GM21381 (cell line): ENCODE measurements around the gene PTPN2.

Source experiments
- ATAC-seq: cut with Tn5 transposase; IDR thresholded peaks from one replicate; pipeline ENCODE4 v1.9.1; 2021; ENCODE audit warnings: mild to moderate bottlenecking, moderate library complexity; ENCODE audit not compliant: unreplicated experiment

Gene PTPN2

DNA sequence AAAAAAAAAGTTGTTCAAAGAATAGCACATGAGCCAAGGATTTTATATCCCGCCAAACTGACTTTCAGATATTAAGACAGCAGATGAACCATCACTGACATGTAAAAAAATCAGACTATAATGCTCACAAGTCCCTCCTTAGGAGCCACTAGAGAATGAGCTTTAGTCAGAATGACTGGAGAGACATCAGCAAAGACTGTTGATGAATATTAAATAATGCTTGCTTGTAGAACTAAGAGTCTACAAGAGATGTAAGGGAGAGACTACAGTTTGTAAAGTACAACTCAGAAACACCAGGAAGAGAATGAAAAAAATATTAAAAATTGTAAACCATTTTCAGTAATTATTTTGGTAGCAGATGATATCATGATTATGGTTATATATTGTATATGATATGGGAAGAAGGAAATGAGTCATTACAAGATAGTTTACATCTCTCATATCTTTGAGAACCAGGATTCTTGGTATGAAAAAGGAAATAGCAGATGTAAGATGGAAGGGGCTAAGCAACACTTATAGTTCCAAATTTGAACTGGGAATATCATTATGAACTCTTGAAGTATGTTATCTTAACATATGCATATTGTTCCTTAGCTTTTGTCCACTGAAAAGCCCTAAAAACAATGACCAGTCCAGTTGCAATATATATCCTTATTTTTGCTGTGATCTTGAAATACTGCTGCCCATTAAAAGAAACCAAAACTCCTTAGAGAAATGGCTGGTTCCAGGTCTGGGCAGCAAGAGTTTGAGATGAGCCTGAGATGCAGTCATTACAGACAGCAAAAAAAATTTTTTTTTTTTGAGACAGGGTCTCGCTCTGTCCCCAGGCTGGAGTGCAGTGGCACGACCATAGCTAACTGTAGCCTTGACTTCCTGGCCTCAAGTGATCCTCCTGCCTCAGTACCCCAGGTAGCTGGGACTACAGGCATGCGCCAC is 55.7 kb downstream of the PTPN2 start:
- no peak for ATAC-seq

DNA sequence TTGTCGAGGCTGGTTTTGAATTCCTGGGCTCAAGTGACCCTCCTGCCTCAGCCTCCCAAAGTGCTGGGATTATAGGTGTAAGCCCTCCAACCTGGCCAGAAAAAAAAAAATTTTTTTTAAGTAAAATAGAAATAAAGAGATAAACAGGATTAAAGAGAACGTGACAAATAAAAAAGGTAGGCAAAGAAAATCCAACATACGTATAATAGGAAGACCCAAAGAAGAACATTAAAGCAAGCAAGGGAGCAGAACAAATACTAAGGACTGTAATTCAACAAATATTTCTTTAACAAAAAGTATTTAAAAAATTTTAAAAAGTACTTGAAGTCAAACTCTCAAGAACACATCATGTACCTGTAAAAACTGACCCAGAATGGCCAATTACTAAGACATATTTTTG is 56.4 kb downstream of the PTPN2 start:
- ATAC-seq = no peak

DNA sequence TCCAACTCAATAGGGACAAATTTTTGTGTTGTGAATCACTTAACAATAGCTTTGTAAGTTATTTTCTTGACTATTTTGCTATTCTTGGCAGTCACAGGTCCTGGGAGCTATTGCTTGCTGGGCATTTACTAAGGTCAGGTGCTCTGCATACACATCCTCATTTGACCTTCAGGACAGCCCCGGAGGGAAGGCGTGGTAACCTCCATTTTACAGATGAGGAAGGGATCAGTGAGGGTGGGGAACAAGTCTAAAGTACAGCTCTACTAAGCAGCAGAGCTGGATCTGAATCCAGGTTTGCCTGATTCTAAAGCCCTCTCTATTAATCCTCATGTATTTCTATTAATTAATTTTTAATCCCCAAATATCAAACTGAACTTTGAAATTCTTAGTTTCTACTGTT is 58.8 kb downstream of the PTPN2 start:
- ATAC-seq = no peak

DNA sequence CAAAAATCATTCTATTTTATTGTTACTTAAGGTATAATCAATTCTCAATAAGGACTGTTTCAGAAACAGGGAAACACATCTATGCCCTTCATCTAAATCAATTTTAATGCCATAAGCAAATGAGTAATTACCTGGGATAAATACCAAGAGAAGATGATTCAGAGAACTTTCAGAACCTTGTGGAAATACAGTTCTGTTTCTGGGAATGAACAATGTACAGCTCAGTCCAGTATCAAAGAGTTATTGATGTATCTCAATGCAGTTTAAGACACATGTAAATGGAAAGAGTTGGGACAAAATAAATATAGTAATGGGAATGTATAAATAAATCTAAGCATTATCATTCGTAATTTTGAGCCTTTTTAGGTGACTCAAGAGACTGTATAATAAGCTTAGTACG is 60.1 kb downstream of the PTPN2 start:
- no peak for ATAC-seq

DNA sequence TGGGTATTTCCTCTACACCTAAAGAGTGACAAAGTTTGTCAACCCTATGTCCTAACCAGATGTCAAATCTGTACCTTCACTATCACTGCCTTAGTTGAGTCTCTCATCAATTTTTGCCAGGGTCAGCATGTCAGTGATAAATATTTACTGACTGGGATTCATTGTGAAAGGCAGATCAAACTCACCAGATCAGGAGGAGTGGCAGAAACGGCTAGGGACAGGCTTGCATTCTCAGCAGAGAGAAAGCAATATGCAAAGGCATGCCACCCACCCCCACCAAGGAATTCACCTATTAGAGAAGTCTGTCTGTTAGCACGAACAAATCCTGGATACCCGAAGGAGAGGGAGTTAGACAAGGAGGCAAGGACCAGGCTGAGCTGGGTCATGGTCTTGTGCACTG is 62.6 kb downstream of the PTPN2 start:
- no peak for ATAC-seq

DNA sequence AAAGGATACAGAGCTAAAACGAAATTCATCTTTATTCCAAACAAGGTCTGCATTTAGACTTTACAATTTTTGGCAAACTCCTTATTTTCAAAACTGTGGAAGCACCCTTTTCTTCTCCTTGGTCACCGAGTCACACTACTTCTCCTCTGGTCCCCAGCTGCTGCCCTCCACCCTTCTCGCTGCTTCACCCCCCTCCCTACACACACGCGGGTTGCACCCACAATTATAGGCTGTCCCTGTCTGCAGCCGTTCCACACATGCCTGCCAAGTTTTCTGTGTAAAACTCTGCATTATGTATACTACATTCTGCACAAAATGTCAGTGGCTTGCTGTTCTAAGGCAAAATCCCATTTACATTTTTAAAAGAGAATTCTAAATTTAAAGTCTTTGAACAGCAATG is 63.5 kb downstream of the PTPN2 start:
- ATAC-seq = no peak

DNA sequence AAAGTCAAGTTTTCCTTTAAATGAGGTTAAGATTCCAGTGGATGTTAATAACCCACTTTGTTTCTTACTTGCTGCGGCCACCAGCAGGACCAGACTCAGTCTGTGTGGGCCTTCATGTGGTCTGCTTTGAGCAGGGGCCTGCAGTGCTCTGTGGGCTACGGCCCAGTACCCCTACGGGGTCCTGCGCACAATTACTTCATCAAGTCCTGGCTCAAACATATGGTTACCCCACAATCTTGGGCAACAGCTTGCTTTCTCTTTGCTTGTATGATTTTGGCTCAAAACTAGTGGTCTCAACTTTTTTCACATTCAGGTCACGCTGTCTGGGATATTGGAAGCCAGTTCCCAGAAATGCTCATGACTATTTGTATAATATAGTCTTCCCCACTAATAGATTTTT is 64.2 kb downstream of the PTPN2 start:
- no peak for ATAC-seq

DNA sequence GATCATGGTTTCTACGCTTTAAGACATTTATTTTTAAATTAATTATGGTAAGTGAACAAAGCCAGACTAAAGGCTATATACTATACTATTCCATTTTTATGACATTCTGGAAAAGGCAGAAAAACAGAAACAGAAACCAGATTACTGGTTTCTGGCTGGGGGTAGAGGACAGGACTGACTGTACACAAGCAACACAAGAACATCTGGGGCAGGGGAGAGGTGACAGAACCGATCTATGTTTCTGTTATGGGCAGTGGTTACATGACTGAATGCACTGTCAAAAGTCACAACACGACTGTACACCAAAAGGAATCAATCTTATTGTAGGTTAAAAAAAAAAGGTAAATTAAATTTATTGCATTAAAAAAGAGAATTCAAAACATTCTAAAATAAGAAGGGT is 64.7 kb downstream of the PTPN2 start:
- ATAC-seq = peak; percentile 72

DNA sequence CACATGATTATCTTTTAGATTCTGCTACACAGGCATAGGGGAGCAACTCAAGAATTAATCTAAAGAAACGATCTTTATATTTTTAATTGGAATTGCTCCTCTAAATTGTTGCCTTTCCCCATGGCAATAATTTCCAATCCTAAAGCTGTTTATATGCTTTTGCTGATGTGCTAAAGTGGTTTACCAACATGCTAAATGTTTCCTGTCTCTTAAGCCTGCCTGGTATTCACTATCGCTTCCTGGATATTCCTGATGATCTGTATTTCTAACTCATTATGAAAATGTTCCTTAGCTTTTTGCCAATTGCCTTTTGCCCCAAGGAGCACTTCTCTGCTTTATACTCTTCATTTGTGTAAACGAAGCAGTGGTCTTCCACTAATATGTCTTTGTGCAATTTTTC is 65.8 kb downstream of the PTPN2 start:
- ATAC-seq = no peak

DNA sequence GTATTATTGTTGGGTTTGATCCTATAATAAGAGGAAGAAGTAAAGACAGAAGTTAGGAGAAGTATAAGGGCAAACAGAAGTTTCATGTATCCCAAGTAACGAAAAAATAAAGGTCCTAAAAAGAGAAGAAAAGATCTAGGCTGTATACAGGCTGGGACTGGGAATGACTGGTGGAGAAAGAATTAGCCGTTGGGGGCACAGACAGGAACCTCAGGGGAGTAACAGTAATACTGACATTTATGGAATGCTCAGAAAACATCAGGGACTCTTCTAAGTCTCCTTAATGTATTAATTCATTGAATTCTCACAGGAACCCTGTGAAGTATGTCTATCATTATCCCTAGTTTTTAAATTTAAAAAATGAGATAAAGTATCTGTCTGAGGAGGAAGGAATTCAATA is 67.6 kb downstream of the PTPN2 start:
- no peak for ATAC-seq

DNA sequence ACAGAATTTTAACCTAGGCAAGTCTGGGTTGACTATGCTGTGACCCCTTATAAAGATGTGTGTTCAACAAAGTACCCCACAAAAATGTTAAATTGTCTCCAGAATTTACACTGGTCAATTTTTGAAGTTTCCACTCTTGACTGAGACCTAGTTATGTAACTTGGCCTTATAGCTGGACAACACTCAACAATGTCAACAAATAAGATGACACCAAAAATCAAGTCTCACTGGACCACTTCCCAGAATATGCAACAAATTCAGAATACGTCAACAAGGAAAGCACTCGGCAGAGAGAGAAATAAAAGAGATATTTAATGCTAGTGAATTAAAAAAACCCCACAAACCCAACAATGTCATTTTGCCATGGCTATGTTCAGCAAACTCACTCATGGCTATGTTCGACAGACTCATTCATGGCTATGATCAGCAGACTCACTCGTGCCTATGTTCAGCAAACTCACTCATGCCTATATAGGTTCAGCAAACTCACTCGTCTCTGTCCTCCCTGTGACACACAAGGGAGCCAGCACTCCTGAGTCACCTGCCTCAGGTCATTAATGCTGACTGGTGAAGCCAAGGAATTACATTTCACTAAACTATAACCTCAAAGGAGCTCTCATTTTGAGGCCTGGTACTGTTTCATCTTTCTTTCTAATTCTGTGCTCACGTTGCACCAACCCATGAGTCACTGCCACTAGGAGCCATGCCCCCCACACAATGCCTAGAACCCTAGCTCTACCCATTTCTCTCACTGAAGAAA is 72.7 kb downstream of the PTPN2 start:
- ATAC-seq = no peak

DNA sequence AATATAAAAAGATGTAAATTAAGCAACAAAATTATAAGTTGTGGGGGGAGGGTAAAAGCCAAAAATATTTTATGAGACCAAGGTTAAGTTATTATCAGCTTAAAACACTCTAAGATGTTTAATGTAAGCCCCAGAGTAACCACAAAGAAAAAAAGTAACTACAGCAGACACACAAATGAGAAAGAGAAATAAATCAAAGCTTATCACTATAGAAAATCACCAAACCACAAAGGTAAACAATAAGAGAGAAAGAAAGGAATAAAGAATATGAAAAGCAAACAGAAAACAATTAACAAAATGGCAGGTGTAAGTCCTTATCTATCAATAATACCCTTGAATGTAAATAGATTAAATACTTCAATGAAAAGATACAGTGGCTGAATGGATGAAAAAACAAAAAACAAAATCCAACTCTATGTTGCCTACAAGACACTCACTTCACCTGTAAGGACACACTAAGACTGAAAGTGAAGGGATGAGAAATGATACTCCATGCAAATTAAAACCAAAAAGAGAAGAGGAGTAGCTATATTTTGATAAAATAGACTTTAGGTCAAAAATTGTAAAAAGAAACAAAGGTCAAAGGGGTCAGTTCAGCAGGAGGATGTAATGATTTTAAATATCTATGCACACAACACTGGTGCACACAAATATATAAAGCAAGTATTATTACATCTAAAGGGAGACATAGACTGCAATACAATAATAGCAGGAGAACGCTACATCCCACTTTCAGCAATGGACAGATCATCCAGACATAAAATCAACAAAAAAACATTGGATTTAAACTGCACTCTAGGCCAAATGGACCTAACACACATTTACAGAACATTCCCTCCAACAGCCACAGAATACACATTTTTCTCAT is 80.7 kb downstream of the PTPN2 start:
- ATAC-seq = no peak

DNA sequence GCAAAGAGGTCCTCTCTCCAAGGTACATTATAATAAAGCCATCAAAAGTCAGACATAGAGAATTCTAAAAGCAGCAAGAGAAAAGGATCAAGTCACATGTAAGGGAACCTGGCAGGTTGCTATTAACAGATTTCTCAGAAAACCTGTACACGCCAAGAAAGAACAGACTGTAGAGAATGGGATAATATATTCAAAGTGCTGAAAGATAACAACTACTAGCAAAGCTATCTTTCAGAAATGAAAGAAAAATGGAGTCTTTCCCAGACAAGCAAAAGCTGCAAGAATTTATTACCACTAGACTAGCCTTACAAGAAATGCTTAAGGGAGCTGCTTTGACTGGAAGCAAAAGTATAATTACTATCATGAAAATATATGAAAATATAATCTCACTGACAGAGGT is 81.5 kb downstream of the PTPN2 start:
- ATAC-seq = no peak

DNA sequence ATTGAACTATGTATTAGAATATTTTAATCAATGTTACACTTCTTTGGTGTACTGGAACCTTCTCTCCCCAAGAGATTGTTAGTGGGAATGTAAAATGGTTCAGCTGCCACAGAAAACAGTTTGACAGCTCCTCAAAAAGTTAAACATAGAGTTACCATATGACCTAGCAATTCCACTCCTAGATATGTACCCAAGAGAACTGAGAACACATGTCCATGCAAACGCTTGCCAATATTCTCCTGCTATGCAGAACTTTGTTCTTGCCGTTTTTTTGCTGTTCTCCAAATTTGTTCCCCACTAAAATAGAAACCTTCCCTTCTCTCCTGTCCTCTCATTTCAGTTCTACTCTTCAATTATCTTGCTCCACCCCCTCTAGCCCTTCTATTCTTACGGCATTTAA is 87.6 kb downstream of the PTPN2 start:
- no peak for ATAC-seq

DNA sequence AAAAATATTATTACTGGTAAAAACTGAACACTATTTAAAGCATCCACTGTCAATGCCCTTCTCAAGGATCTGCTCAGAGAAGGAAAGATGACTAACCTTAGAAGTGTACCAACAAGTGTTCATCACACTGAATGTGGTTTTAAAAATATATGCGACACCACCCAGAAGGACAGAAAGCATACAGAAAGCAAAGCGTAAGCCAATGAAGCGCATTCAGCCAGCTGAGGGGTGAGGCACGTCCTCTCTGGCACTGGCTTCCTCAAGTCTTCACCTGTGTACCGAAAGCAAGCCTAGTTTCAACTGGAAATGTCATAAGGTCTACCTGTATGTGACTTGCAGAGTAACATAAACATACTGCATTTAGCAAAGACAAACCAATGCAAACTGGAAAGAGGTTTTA is 92.4 kb downstream of the PTPN2 start:
- ATAC-seq = no peak

DNA sequence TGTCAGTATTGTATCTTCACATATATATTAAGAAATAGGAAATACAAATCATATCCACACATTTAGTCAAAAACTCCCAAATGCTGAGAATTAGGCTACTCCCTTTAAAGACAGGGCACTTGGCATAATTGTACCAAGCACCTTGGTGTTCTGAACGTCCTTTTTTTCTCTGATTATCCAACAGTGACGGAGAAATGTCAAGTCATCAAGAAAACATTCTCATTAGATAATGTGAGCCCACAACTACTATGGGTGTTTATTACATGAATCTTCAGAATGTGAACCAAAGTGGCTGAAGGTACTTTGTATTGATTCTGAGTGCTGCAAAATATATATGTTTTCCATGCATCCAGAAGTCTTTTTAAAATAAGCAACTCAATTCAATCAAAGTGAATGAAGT is 97.4 kb downstream of the PTPN2 start:
- ATAC-seq = no peak

DNA sequence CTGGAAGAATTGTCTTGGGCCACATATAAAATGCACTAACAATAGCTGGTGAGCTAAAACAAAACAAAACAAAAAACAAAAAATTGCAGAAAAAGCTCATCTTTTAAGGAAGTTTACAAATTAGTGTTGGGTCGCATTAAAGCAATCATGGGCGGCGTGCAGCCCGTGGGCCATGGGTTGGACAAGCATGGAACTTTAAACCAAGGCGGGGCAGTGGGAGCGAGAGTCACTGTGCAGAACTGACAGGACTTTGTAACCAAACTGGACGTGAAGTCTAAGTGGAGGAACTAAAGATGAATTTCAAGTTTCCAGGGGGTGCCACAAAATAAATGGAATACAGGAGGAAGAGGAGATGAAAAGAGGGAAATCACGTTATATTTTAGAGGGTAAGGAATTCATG is 100.5 kb downstream of the PTPN2 start:
- ATAC-seq = no peak

DNA sequence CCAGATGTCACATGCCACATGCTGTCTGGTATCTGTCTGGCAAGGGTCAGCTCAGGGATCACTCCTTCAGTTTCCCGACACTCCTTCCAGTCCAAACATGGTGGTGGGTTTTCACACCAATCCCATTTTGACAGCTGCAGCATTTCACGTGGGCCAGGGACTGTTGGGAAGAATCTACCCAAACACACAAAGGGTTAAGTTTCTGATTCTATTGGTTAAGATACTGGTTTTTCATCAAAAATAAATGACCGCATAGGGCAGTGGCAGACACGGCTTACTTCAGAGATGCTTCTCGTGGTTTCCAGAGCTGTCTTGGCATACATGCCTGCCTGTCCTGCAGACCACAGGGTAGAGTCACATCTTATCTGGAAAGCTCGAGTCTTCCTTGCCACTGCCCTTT is 101.5 kb downstream of the PTPN2 start:
- no peak for ATAC-seq

DNA sequence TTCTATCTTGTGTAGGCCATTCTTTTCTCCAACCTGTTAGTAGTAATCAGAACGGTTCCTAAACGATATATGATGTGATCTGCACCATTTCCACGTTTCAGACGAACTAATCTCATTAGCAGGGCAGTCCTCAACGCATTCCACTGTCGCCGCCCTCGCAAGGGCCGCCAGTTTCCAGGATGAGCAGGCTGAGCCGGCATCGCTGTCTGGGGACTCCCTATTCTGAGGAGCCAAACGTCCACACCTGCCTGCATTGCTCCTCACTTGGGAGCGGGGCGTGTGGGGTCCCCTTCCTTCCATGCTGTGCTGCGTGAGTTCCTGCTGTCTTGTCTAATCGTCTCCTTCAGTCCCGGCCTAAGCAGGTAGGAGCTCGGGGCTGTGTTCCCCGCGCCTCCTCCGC is 104.6 kb downstream of the PTPN2 start:
- no peak for ATAC-seq

DNA sequence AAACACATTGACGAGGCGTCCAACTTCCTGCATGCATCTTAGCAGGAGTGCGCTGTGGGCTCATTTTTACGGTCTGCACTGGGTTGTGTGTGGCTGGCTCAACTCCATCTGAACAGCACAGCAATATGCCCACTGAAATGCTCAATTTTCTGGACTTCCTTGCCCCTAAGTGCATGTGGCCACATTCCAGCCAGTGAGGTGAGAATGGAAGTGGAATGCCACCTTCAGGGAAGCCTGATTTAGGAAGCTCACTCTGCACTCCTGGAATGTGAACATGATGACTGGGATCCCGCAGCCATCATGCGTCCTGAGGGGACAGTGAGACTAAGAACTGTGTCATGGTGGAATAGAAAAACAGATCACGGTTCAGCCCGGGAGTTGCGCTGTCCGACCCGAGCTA is 105.0 kb downstream of the PTPN2 start:
- ATAC-seq = no peak

DNA sequence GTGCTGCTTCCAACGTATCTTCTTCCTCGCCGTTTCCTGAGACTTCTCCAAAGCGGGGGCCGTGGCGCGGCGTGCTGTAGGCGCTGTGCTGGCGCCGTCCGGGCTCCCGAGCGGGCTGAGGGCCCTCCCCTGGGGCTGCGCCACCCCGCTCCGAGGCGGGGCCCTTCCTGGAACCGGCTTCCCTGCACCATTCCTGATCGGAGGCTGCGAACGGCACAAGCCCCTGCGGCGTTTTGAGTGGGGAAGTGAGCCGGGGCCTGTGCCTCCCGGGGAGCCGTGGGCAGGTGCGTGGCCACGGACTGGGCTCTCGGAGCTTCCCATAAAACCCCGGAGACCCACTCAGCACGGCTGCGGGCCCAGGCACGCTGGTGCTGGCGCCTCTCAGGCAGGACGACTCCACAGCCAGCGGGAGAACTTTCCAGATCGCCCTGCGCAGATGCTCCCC is 106.5 kb downstream of the PTPN2 start:
- no peak for ATAC-seq
